Mucosa of stomach (tissue), 1 donor: ENCODE measurements around the gene AGO3.

Source experiments
- H3K27me3 ChIP-seq: one replicate; pipeline ENCODE4 v1.7.0; 2013; ENCODE audit warnings: mild to moderate bottlenecking, low read length; ENCODE audit not compliant: control insufficient read depth, insufficient read depth
- H3K36me3 ChIP-seq: one replicate; pipeline ENCODE4 v1.7.0; 2013; ENCODE audit warnings: low read length; ENCODE audit not compliant: control insufficient read depth, insufficient read depth
- H3K4me1 ChIP-seq: one replicate; pipeline ENCODE4 v1.7.0; 2013; ENCODE audit warnings: mild to moderate bottlenecking, low read length; ENCODE audit not compliant: control insufficient read depth, insufficient read depth
- H3K4me3 ChIP-seq: one replicate; pipeline ENCODE4 v1.7.0; 2013; ENCODE audit warnings: low read length
- H3K9ac ChIP-seq: one replicate; pipeline ENCODE4 v1.7.0; 2013; ENCODE audit warnings: mild to moderate bottlenecking, low read length, moderate library complexity
- H3K9me3 ChIP-seq: one replicate; pipeline ENCODE4 v1.7.0; 2013; ENCODE audit warnings: mild to moderate bottlenecking, low read length, moderate library complexity; ENCODE audit not compliant: control insufficient read depth
- donor health status: Pancreatic carcinoma.

Gene AGO3

GRCh38 chr1:36068866-36069265 lies 138.0 kb downstream of the AGO3 start:
- no peak overlapping the region for H3K9ac ChIP-seq
- no peaks in the 10 kb centered on the region for H3K4me1 ChIP-seq
- H3K9me3 ChIP-seq = no peaks in the 10 kb centered on the region
- H3K4me3 ChIP-seq = no peak overlapping the region
- no peaks in the 10 kb centered on the region for H3K36me3 ChIP-seq
- no peaks in the 10 kb centered on the region for H3K27me3 ChIP-seq

- Histone ChIP-seq H3K9ac (no peak overlapping the region), H3K36me3 (no peaks in the 10 kb centered on the region), H3K4me3 (no peak overlapping the region), H3K9me3 (no peaks in the 10 kb centered on the region), H3K4me1 (no peaks in the 10 kb centered on the region), H3K27me3 (no peaks in the 10 kb centered on the region)
Observed at GRCh38 chr1:36070349-36070748, 139.4 kb downstream of the AGO3 start.

GRCh38 chr1:36076979-36077573 lies 146.2 kb downstream of the AGO3 start:
- Histone ChIP-seq H3K4me3 (no peak overlapping the region), H3K4me1 (no peaks in the 10 kb centered on the region), H3K9ac (no peak overlapping the region)

GRCh38 chr1:36080236-36080635 lies 149.3 kb downstream of the AGO3 start:
- Histone ChIP-seq H3K9ac (no peak overlapping the region), H3K9me3 (no peaks in the 10 kb centered on the region), H3K4me3 (no peak overlapping the region), H3K4me1 (peaks cover 9% of the 10 kb centered on the region), H3K36me3 (no peaks in the 10 kb centered on the region), H3K27me3 (peaks cover 20% of the 10 kb centered on the region)

More at GRCh38 chr1:36076979-36077573, 146.2 kb downstream of the AGO3 start:
- H3K9me3 ChIP-seq = no peaks in the 10 kb centered on the region
- H3K36me3 ChIP-seq = no peaks in the 10 kb centered on the region
- H3K27me3 ChIP-seq = peaks cover 2% of the 10 kb centered on the region

- H3K36me3 ChIP-seq = no peaks in the 10 kb centered on the region
Observed at GRCh38 chr1:36080801-36081200, 149.9 kb downstream of the AGO3 start.

GRCh38 chr1:36081926-36082485 lies 151.1 kb downstream of the AGO3 start:
- Histone ChIP-seq H3K4me1 (peaks cover 9% of the 10 kb centered on the region), H3K9ac (no peak overlapping the region), H3K4me3 (no peak overlapping the region), H3K9me3 (no peaks in the 10 kb centered on the region), H3K36me3 (no peaks in the 10 kb centered on the region), H3K27me3 (peaks cover 20% of the 10 kb centered on the region)

More at GRCh38 chr1:36080801-36081200, 149.9 kb downstream of the AGO3 start:
- Histone ChIP-seq H3K4me1 (peaks cover 9% of the 10 kb centered on the region), H3K27me3 (peaks cover 20% of the 10 kb centered on the region), H3K4me3 (no peak overlapping the region), H3K9me3 (no peaks in the 10 kb centered on the region), H3K9ac (no peak overlapping the region)

GRCh38 chr1:36083219-36083618 lies 152.3 kb downstream of the AGO3 start:
- Histone ChIP-seq H3K9me3 (no peaks in the 10 kb centered on the region), H3K4me3 (no peak overlapping the region), H3K27me3 (peaks cover 20% of the 10 kb centered on the region), H3K4me1 (peaks cover 10% of the 10 kb centered on the region), H3K36me3 (no peaks in the 10 kb centered on the region), H3K9ac (no peak overlapping the region)

- no peaks in the 10 kb centered on the region for H3K9me3 ChIP-seq
- peak within 1 kb of the TSS; percentile 38 for H3K4me3 ChIP-seq
- peak within 1 kb of the TSS; percentile 66 for H3K9ac ChIP-seq
- H3K27me3 ChIP-seq = peaks cover 20% of the 10 kb centered on the region
- H3K36me3 ChIP-seq = no peaks in the 10 kb centered on the region
- H3K4me1 ChIP-seq = peaks cover 13% of the 10 kb centered on the region
Observed at GRCh38 chr1:36083635-36084496, 153.0 kb downstream of the AGO3 start, which contains the start of gene TEKT2. TEKT2 (plus strand) TSS chr1:36084094; CDS start chr1:36084922, 828 bp downstream.

GRCh38 chr1:36084497-36085115 lies 153.7 kb downstream of the AGO3 start:
- Histone ChIP-seq H3K9ac (peak overlapping the region; percentile 66), H3K4me3 (peak overlapping the region; percentile 38), H3K4me1 (peaks cover 13% of the 10 kb centered on the region), H3K36me3 (no peaks in the 10 kb centered on the region), H3K9me3 (no peaks in the 10 kb centered on the region), H3K27me3 (peaks cover 20% of the 10 kb centered on the region)

GRCh38 chr1:36085126-36085525 lies 154.2 kb downstream of the AGO3 start:
- Histone ChIP-seq H3K27me3 (peaks cover 20% of the 10 kb centered on the region), H3K9me3 (no peaks in the 10 kb centered on the region), H3K9ac (no peak overlapping the region), H3K36me3 (no peaks in the 10 kb centered on the region), H3K4me3 (no peak overlapping the region), H3K4me1 (peaks cover 13% of the 10 kb centered on the region)

GRCh38 chr1:36085686-36086526 lies 155.0 kb downstream of the AGO3 start:
- H3K4me3 ChIP-seq = no peak overlapping the region
- peaks cover 13% of the 10 kb centered on the region for H3K4me1 ChIP-seq
- H3K9ac ChIP-seq = no peak overlapping the region
- H3K9me3 ChIP-seq = no peaks in the 10 kb centered on the region
- no peaks in the 10 kb centered on the region for H3K36me3 ChIP-seq
- H3K27me3 ChIP-seq = peaks cover 20% of the 10 kb centered on the region
